ENCODE data around the gene DNAH14. TPM values are rescaled to one million over a fixed set of nuclear protein-coding genes. Genes with fewer than 3 reads are reported as not detected.
A peak's percentile ranks its signal among the peaks of the same experiment; 100 is the strongest.
"Not testable (repeated sequence)": the region's sequence is repeated elsewhere in the genome, so short reads cannot be mapped to it uniquely, and the experiment has no call there.

DNAH14 gene
- total RNA-seq, 1 experiment from 2014 or later = 69.7 TPM

DNA sequence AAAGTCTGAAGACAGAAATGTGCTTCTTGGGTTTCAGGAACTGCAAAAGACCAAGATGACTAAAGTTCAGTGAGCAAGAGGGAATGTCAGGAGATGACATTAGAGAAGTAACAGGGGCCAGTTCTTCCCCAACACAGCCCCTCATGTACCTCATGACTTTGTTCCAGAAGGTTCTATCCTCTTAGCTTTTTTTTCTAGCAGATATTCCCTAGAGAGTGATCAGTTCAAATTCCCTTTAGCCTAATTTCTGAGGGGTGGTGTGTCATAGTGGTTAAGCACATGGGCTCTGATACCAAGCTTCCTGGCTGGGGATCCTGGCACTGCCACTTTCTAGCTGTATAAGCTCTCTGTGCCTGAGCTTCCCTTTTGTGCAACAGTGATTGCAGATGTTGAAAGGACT lies 390.4 kb downstream of the DNAH14 start:
- intact Hi-C loops (cut with micrococcal nuclease) = loop anchor here (1.0 to 5.0 kb wide), 5 partner anchors 23 to 656 kb away; no protein-coding TSS in a partner anchor
- CTCF ChIA-PET = interaction anchor here (0.7 to 4.4 kb wide), 39 partner anchors 9 to 786 kb away, joined by 3 to 108 read pairs (median 7); partner anchors contain the start of gene LBR

GRCh38 chr1:225321784-225322183 lies 392.3 kb downstream of the DNAH14 start:
- DNase-seq (ENCODE audit: unreplicated experiment) = no peak
- Mint-ChIP-seq H3K27me3 (ENCODE audit: insufficient read depth, unreplicated experiment) (no peaks in the 10 kb centered on the region), H3K4me3 (ENCODE audit: unreplicated experiment) (no peak overlapping the region), H3K36me3 (ENCODE audit: insufficient read depth, unreplicated experiment) (peaks cover 6% of the 10 kb centered on the region), H3K27ac (ENCODE audit: low read depth, unreplicated experiment) (no peak overlapping the region), H3K4me1 (ENCODE audit: insufficient read depth, unreplicated experiment) (no peaks in the 10 kb centered on the region), H3K9me3 (ENCODE audit: unreplicated experiment) (no peaks in the 10 kb centered on the region)
- CTCF ChIA-PET = interaction anchor here (1.0 to 1.5 kb wide), 3 partner anchors 10 to 49 kb away, joined by 4 to 7 read pairs (median 4); no protein-coding TSS in a partner anchor
- POLR2A ChIA-PET = interaction anchor here (0.6 kb wide), 1 partner anchor 23 kb away, joined by 4 read pairs; no protein-coding TSS in a partner anchor
- intact Hi-C loops (cut with micrococcal nuclease) = no loop called here
- TF ChIP-seq, protein P1, sequence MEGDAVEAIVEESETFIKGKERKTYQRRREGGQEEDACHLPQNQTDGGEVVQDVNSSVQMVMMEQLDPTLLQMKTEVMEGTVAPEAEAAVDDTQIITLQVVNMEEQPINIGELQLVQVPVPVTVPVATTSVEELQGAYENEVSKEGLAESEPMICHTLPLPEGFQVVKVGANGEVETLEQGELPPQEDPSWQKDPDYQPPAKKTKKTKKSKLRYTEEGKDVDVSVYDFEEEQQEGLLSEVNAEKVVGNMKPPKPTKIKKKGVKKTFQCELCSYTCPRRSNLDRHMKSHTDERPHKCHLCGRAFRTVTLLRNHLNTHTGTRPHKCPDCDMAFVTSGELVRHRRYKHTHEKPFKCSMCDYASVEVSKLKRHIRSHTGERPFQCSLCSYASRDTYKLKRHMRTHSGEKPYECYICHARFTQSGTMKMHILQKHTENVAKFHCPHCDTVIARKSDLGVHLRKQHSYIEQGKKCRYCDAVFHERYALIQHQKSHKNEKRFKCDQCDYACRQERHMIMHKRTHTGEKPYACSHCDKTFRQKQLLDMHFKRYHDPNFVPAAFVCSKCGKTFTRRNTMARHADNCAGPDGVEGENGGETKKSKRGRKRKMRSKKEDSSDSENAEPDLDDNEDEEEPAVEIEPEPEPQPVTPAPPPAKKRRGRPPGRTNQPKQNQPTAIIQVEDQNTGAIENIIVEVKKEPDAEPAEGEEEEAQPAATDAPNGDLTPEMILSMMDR (IDR thresholded peaks at IDR 0.05; ENCODE audit: unreplicated experiment) = no peak
- no TSS peak for BruUV-seq (replicated peaks)

More for the DNA sequence above, 390.4 kb downstream of the DNAH14 start:
- POLR2A ChIA-PET = interaction anchor here (0.6 to 3.0 kb wide), 15 partner anchors 16 to 782 kb away, joined by 3 to 16 read pairs (median 4); partner anchors contain the start of gene LBR
- TF ChIP-seq, protein P1 (IDR thresholded peaks at IDR 0.05; ENCODE audit: unreplicated experiment) = no peak
- no peaks in the 10 kb centered on the region for H3K27me3 Mint-ChIP-seq (ENCODE audit: insufficient read depth, unreplicated experiment)
- no peak overlapping the region for H3K27ac Mint-ChIP-seq (ENCODE audit: low read depth, unreplicated experiment)
- no TSS peak for BruUV-seq (replicated peaks)
- peak; percentile 25 for DNase-seq (ENCODE audit: unreplicated experiment)
- H3K4me3 Mint-ChIP-seq (ENCODE audit: unreplicated experiment) = no peak overlapping the region
- H3K9me3 Mint-ChIP-seq (ENCODE audit: unreplicated experiment) = no peaks in the 10 kb centered on the region
- no peaks in the 10 kb centered on the region for H3K4me1 Mint-ChIP-seq (ENCODE audit: insufficient read depth, unreplicated experiment)
- H3K36me3 Mint-ChIP-seq (ENCODE audit: insufficient read depth, unreplicated experiment) = peaks cover 6% of the 10 kb centered on the region

GRCh38 chr1:225329041-225329440 lies 399.6 kb downstream of the DNAH14 start:
- Mint-ChIP-seq H3K4me1 (ENCODE audit: insufficient read depth, unreplicated experiment) (peaks cover 6% of the 10 kb centered on the region), H3K9me3 (ENCODE audit: unreplicated experiment) (no peaks in the 10 kb centered on the region), H3K27ac (ENCODE audit: low read depth, unreplicated experiment) (no peak overlapping the region), H3K4me3 (ENCODE audit: unreplicated experiment) (no peak overlapping the region), H3K36me3 (ENCODE audit: insufficient read depth, unreplicated experiment) (peaks cover 4% of the 10 kb centered on the region), H3K27me3 (ENCODE audit: insufficient read depth, unreplicated experiment) (no peaks in the 10 kb centered on the region)
- intact Hi-C loops (cut with micrococcal nuclease) = no loop called here
- ChIA-PET POLR2A (interaction anchor here (0.9 kb wide), 1 partner anchor 10 kb away, joined by 3 read pairs; no protein-coding TSS in a partner anchor), CTCF (interaction anchor here (5.8 kb wide), 1 partner anchor 10 kb away, joined by 66 read pairs; no protein-coding TSS in a partner anchor)
- peak; percentile 48 for DNase-seq (ENCODE audit: unreplicated experiment)
- TF ChIP-seq, protein P1 (IDR thresholded peaks at IDR 0.05; ENCODE audit: unreplicated experiment) = no peak
- BruUV-seq (replicated peaks) = no TSS peak

DNA sequence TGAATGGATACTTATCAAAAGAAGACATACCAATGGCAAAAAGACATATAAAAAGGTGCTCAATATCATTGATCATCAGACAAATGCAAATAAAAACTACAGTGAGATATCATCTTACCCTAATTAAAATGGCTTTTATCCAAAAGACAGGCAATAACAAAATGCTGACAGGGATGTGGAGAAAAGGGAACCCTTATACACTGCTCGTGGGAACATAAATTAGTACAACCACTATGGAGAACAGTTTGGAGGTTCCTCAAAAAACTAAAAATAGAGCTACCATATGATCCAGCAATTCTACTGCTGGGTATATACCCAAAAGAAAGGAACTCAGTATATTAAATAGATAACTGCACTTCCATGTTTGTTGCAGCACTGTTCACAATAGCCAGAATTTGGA lies 400.5 kb downstream of the DNAH14 start:
- H3K4me1 Mint-ChIP-seq (ENCODE audit: insufficient read depth, unreplicated experiment); H3K9me3 Mint-ChIP-seq (ENCODE audit: unreplicated experiment); BruUV-seq (replicated peaks); intact Hi-C loops (cut with micrococcal nuclease); H3K4me3 Mint-ChIP-seq (ENCODE audit: unreplicated experiment); H3K27ac Mint-ChIP-seq (ENCODE audit: low read depth, unreplicated experiment); H3K36me3 Mint-ChIP-seq (ENCODE audit: insufficient read depth, unreplicated experiment); DNase-seq (ENCODE audit: unreplicated experiment); H3K27me3 Mint-ChIP-seq (ENCODE audit: insufficient read depth, unreplicated experiment): not testable (repeated sequence)
- ChIA-PET CTCF (interaction anchor here (0.9 to 5.8 kb wide), 3 partner anchors 11 to 125 kb away, joined by 3 to 66 read pairs (median 4); no protein-coding TSS in a partner anchor), POLR2A (interaction anchor here (0.7 to 0.9 kb wide), 2 partner anchors 11 to 529 kb away, joined by 3 to 4 read pairs; no protein-coding TSS in a partner anchor)
